Measurements from ENCODE around the gene MAPK10.

Gene MAPK10

GRCh38 chr4:86108137-86108536, 251.7 kb downstream of the MAPK10 start:
- Histone ChIP-seq H3K9ac (ENCODE audit: low read depth, low read length, poor library complexity, severe bottlenecking) (no peak overlapping the region), H3K9me3 (ENCODE audit: insufficient read depth, low read depth, low read length) (no peaks in the 10 kb centered on the region), H3K27me3 (ENCODE audit: insufficient read depth, low read length, poor library complexity, severe bottlenecking) (no peaks in the 10 kb centered on the region), H3K9me2 (replicated peaks; ENCODE audit: low read depth, low read length) (no peaks in the 10 kb centered on the region), H3K79me2 (ENCODE audit: insufficient read depth, low read length) (no peaks in the 10 kb centered on the region), H3F3A (ENCODE audit: low read depth) (no peaks in the 10 kb centered on the region), H3K36me3 (ENCODE audit: insufficient read depth, low read length) (no peaks in the 10 kb centered on the region), H2AFZ (ENCODE audit: low read length) (no peak overlapping the region), H3K4me2 (ENCODE audit: low read depth, low read length, poor library complexity, severe bottlenecking) (no peak overlapping the region), H3K4me3 (ENCODE audit: low read length, poor library complexity, severe bottlenecking) (no peak overlapping the region), H3K4me1 (ENCODE audit: insufficient read depth, low read length, poor library complexity, severe bottlenecking) (no peaks in the 10 kb centered on the region), H4K20me1 (ENCODE audit: insufficient read depth, low read length, poor library complexity, severe bottlenecking) (no peaks in the 10 kb centered on the region)
- TF ChIP-seq CTCF (conservative IDR thresholded peaks at IDR 0.05; ENCODE audit: low read length) (no peak), EZH2phosphoT487 (IDR thresholded peaks at IDR 0.05; ENCODE audit: borderline replicate concordance) (no peak)

- H3K79me2 ChIP-seq (ENCODE audit: insufficient read depth, low read length) = no peaks in the 10 kb centered on the region
- no peaks in the 10 kb centered on the region for H3F3A ChIP-seq (ENCODE audit: low read depth)
- no peaks in the 10 kb centered on the region for H3K36me3 ChIP-seq (ENCODE audit: insufficient read depth, low read length)
- H3K9ac ChIP-seq (ENCODE audit: low read depth, low read length, poor library complexity, severe bottlenecking) = no peak overlapping the region
- no peaks in the 10 kb centered on the region for H3K4me1 ChIP-seq (ENCODE audit: insufficient read depth, low read length, poor library complexity, severe bottlenecking)
- H3K9me2 ChIP-seq (replicated peaks; ENCODE audit: low read depth, low read length) = no peaks in the 10 kb centered on the region
- no peaks in the 10 kb centered on the region for H3K9me3 ChIP-seq (ENCODE audit: insufficient read depth, low read depth, low read length)
- no peaks in the 10 kb centered on the region for H4K20me1 ChIP-seq (ENCODE audit: insufficient read depth, low read length, poor library complexity, severe bottlenecking)
- H3K4me3 ChIP-seq (ENCODE audit: low read length, poor library complexity, severe bottlenecking) = no peak overlapping the region
- no peaks in the 10 kb centered on the region for H3K27me3 ChIP-seq (ENCODE audit: insufficient read depth, low read length, poor library complexity, severe bottlenecking)
- TF ChIP-seq EZH2phosphoT487 (IDR thresholded peaks at IDR 0.05; ENCODE audit: borderline replicate concordance) (no peak), CTCF (conservative IDR thresholded peaks at IDR 0.05; ENCODE audit: low read length) (no peak)
- H3K4me2 ChIP-seq (ENCODE audit: low read depth, low read length, poor library complexity, severe bottlenecking) = no peak overlapping the region
- no peak overlapping the region for H2AFZ ChIP-seq (ENCODE audit: low read length)
Observed at GRCh38 chr4:86107112-86107511, 252.7 kb downstream of the MAPK10 start.

- Histone ChIP-seq H3K4me3 (ENCODE audit: low read length, poor library complexity, severe bottlenecking) (no peak overlapping the region), H3K9me2 (replicated peaks; ENCODE audit: low read depth, low read length) (no peaks in the 10 kb centered on the region), H3K79me2 (ENCODE audit: insufficient read depth, low read length) (no peaks in the 10 kb centered on the region), H3K9ac (ENCODE audit: low read depth, low read length, poor library complexity, severe bottlenecking) (no peak overlapping the region), H3K9me3 (ENCODE audit: insufficient read depth, low read depth, low read length) (no peaks in the 10 kb centered on the region), H3K4me2 (ENCODE audit: low read depth, low read length, poor library complexity, severe bottlenecking) (no peak overlapping the region), H3K27me3 (ENCODE audit: insufficient read depth, low read length, poor library complexity, severe bottlenecking) (no peaks in the 10 kb centered on the region), H3K4me1 (ENCODE audit: insufficient read depth, low read length, poor library complexity, severe bottlenecking) (no peaks in the 10 kb centered on the region), H3F3A (ENCODE audit: low read depth) (no peaks in the 10 kb centered on the region), H4K20me1 (ENCODE audit: insufficient read depth, low read length, poor library complexity, severe bottlenecking) (no peaks in the 10 kb centered on the region), H3K36me3 (ENCODE audit: insufficient read depth, low read length) (no peaks in the 10 kb centered on the region), H2AFZ (ENCODE audit: low read length) (no peak overlapping the region)
- TF ChIP-seq CTCF (conservative IDR thresholded peaks at IDR 0.05; ENCODE audit: low read length) (no peak), EZH2phosphoT487 (IDR thresholded peaks at IDR 0.05; ENCODE audit: borderline replicate concordance) (no peak)
Observed at GRCh38 chr4:86106475-86106874, 253.4 kb downstream of the MAPK10 start.

All from Loucy (cell line).